Mononuclear cell (primary cell): ENCODE measurements around the gene RGP1. TPM values are rescaled to one million over a fixed set of nuclear protein-coding genes. Genes with fewer than 3 reads are reported as not detected.

Experiments used
- H3K27me3 ChIP-seq: 2 replicates; pipeline ENCODE4 v1.6.0; 2011; ENCODE audit warnings: low read length, control low read depth; ENCODE audit not compliant: insufficient read depth
- H3K4me1 ChIP-seq: 2 replicates; pipeline ENCODE4 v1.5.1; 2011; ENCODE audit warnings: mild to moderate bottlenecking, low read length, control low read depth; ENCODE audit not compliant: insufficient read depth
- H3K4me3 ChIP-seq: 2 replicates; pipeline ENCODE4 v1.5.1; 2011; ENCODE audit warnings: mild to moderate bottlenecking, low read length, moderate library complexity
- H3K9me3 ChIP-seq: 2 replicates; pipeline ENCODE4 v1.5.1; 2011; ENCODE audit warnings: low read depth, mild to moderate bottlenecking, control low read depth, low read length
- total RNA-seq: library from RNA; depleted of rRNA; stranded (reverse); fragments of >200 nt; gene quantifications from one replicate; pipeline ENCODE4 v1.2.3, GENCODE V29; 2012

The RGP1 gene
- total RNA-seq, 1 donor = 6.6 TPM

- no peaks in the 10 kb centered on the region for H3K9me3 ChIP-seq
- H3K4me3 ChIP-seq = no peak overlapping the region
- no peaks in the 10 kb centered on the region for H3K27me3 ChIP-seq
- H3K4me1 ChIP-seq = no peaks in the 10 kb centered on the region
Measured at GRCh38 chr9:35766997-35767396, 17.9 kb downstream of the RGP1 start.

GRCh38 chr9:35767458-35767857 is 18.4 kb downstream of the RGP1 start:
- Histone ChIP-seq H3K9me3 (no peaks in the 10 kb centered on the region), H3K27me3 (no peaks in the 10 kb centered on the region), H3K4me1 (no peaks in the 10 kb centered on the region), H3K4me3 (no peak overlapping the region)

- no peaks in the 10 kb centered on the region for H3K9me3 ChIP-seq
- H3K27me3 ChIP-seq = no peaks in the 10 kb centered on the region
- H3K4me3 ChIP-seq = no peak overlapping the region
- H3K4me1 ChIP-seq = no peaks in the 10 kb centered on the region
Measured at GRCh38 chr9:35769763-35770162, 20.7 kb downstream of the RGP1 start.

- H3K27me3 ChIP-seq = no peaks in the 10 kb centered on the region
- H3K4me3 ChIP-seq = no peak overlapping the region
- no peaks in the 10 kb centered on the region for H3K9me3 ChIP-seq
- H3K4me1 ChIP-seq = peaks cover 12% of the 10 kb centered on the region
Measured at GRCh38 chr9:35771075-35771433, 22.0 kb downstream of the RGP1 start.

- Histone ChIP-seq H3K9me3 (no peaks in the 10 kb centered on the region), H3K27me3 (no peaks in the 10 kb centered on the region), H3K4me3 (no peak overlapping the region), H3K4me1 (peaks cover 16% of the 10 kb centered on the region)
Measured at GRCh38 chr9:35771534-35771933, 22.4 kb downstream of the RGP1 start.

- Histone ChIP-seq H3K27me3 (no peaks in the 10 kb centered on the region), H3K4me3 (no peak overlapping the region), H3K4me1 (peaks cover 16% of the 10 kb centered on the region), H3K9me3 (no peaks in the 10 kb centered on the region)
Measured at GRCh38 chr9:35771943-35772342, 22.9 kb downstream of the RGP1 start.

GRCh38 chr9:35774907-35775635 is 26.0 kb downstream of the RGP1 start:
- peaks cover 16% of the 10 kb centered on the region for H3K4me1 ChIP-seq
- no peak overlapping the region for H3K4me3 ChIP-seq
- no peaks in the 10 kb centered on the region for H3K9me3 ChIP-seq
- no peaks in the 10 kb centered on the region for H3K27me3 ChIP-seq

GRCh38 chr9:35776018-35776417 is 26.9 kb downstream of the RGP1 start:
- Histone ChIP-seq H3K27me3 (no peaks in the 10 kb centered on the region), H3K4me3 (no peak overlapping the region), H3K9me3 (no peaks in the 10 kb centered on the region), H3K4me1 (peaks cover 16% of the 10 kb centered on the region)

- Histone ChIP-seq H3K9me3 (no peaks in the 10 kb centered on the region), H3K27me3 (no peaks in the 10 kb centered on the region), H3K4me1 (peaks cover 16% of the 10 kb centered on the region), H3K4me3 (no peak overlapping the region)
Measured at GRCh38 chr9:35778496-35778895, 29.4 kb downstream of the RGP1 start.

GRCh38 chr9:35781066-35781465 is 32.0 kb downstream of the RGP1 start:
- no peaks in the 10 kb centered on the region for H3K9me3 ChIP-seq
- no peak overlapping the region for H3K4me3 ChIP-seq
- no peaks in the 10 kb centered on the region for H3K27me3 ChIP-seq
- peaks cover 4% of the 10 kb centered on the region for H3K4me1 ChIP-seq

GRCh38 chr9:35783418-35783817 is 34.3 kb downstream of the RGP1 start:
- Histone ChIP-seq H3K9me3 (no peaks in the 10 kb centered on the region), H3K27me3 (no peaks in the 10 kb centered on the region), H3K4me1 (no peaks in the 10 kb centered on the region), H3K4me3 (no peak overlapping the region)

- peaks cover 2% of the 10 kb centered on the region for H3K27me3 ChIP-seq
- H3K9me3 ChIP-seq = no peaks in the 10 kb centered on the region
- no peak overlapping the region for H3K4me3 ChIP-seq
Measured at GRCh38 chr9:35789541-35789940, 40.5 kb downstream of the RGP1 start.

GRCh38 chr9:35790025-35790384 is 40.9 kb downstream of the RGP1 start:
- Histone ChIP-seq H3K4me3 (no peak overlapping the region), H3K4me1 (no peaks in the 10 kb centered on the region), H3K27me3 (peaks cover 2% of the 10 kb centered on the region), H3K9me3 (no peaks in the 10 kb centered on the region)

More at GRCh38 chr9:35789541-35789940, 40.5 kb downstream of the RGP1 start:
- H3K4me1 ChIP-seq = no peaks in the 10 kb centered on the region

- Histone ChIP-seq H3K4me3 (no peak overlapping the region), H3K9me3 (no peaks in the 10 kb centered on the region), H3K27me3 (peaks cover 2% of the 10 kb centered on the region), H3K4me1 (no peaks in the 10 kb centered on the region)
Measured at GRCh38 chr9:35790385-35791296, 41.6 kb downstream of the RGP1 start.

- no peaks in the 10 kb centered on the region for H3K4me1 ChIP-seq
- no peak within 1 kb of the TSS for H3K4me3 ChIP-seq
- H3K27me3 ChIP-seq = peaks cover 2% of the 10 kb centered on the region
- no peaks in the 10 kb centered on the region for H3K9me3 ChIP-seq
Measured at GRCh38 chr9:35791297-35791921, 42.3 kb downstream of the RGP1 start, which contains the start of gene NPR2. TSS of gene NPR2 (plus strand) at chr9:35791591. CDS start at chr9:35792409, 818 bp downstream.
